Stimulated activated CD8-positive, alpha-beta memory T cell treated with anti-CD3 and anti-CD28 coated beads, Interleukin-12 subunit alpha, Interleukin-12 subunit beta, amount 100 ng/mL, for 4 hours (primary cell): ENCODE measurements around the gene PID1.
"Not testable (repeated sequence)": the region's sequence is repeated elsewhere in the genome, so short reads cannot be mapped to it uniquely, and the experiment has no call there.

Source experiments
- DNase-seq: peaks from one replicate; pipeline ENCODE4 v3.0.0-alpha.2; 2020; ENCODE audit warnings: low read depth

The PID1 gene

DNA sequence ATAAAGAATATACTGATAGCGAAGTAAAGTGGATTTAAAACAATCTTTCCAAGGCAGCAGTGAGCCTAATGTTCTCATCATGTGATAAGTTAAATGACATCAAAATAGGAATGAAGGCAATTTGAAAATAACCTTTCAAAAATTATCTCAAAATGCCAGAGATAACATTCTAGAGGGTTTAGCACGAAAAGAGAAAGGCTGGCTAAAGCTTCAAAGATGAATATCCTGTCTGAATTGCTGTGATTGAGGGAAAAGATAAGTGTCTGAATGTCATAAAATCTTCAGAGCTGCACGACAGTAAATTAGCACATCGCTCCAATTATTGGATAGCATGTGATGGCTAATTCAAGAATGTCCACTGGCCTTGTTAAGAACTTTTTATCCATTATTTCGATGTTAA is 159.3 kb downstream of the PID1 start:
- no peak for DNase-seq

GRCh38 chr2:229109195-229109594 is 161.9 kb downstream of the PID1 start:
- no peak for DNase-seq

GRCh38 chr2:229107601-229108000 is 163.5 kb downstream of the PID1 start:
- DNase-seq: no peak

GRCh38 chr2:229104974-229105387 is 166.1 kb downstream of the PID1 start:
- no peak for DNase-seq

DNA sequence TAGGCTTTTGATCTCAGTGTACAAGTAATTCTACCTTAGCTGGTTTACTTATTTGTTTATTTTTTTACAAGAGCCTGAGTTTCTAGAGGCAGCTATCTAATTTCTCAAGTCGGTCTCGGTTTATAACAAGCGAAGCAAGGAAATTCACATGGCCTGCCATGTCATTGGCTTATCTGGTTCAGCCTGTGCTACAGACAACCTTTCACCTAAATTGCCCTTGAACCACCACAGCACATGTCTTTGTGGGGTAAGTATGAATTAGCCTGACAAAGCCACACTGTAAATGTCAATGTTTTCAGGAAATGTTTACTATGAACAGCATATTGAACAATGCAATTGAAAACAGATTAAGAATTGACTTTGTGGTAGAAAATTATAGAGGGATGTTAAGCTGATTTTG is 167.1 kb downstream of the PID1 start:
- no peak for DNase-seq

DNA sequence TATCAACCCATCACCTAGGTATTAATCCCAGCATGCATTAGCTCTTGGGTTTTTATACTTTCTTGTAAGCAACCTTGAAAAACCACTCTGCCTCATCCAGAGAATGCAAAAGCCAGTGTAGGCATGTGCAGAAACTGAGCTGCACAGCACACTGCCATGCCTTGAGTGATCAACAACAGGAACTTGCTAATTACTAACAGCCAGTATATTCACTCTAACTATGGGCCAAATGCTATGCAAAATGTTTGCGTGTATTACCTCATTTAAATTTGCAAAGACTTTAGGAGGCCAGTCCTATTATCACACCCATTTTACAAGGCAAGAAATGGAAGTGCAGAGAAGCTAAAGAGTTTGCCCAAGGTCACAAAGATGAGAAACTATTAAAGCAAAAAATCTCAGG is 169.8 kb downstream of the PID1 start:
- no peak for DNase-seq

DNA sequence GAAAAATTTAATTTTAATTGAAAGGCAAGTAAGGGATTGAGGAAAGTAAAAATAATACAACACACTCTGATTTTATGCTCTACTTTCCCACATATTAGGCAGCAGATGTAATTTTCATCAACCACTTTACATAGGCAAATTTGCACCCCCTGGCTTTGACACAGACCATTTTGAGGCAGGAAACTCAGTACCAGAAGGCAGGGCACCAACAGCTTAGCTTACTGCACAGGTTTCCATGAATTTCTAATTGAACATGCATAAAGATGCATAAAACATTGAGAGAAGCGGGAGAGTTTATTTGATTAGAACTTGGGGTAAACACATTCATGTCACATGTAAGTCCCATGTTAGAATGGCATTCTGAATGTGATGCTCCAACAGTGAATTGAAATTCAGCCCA is 171.9 kb downstream of the PID1 start:
- DNase-seq: no peak

GRCh38 chr2:229098801-229099200 is 172.3 kb downstream of the PID1 start:
- no peak for DNase-seq

GRCh38 chr2:229096409-229097066 is 174.5 kb downstream of the PID1 start:
- no peak for DNase-seq

DNA sequence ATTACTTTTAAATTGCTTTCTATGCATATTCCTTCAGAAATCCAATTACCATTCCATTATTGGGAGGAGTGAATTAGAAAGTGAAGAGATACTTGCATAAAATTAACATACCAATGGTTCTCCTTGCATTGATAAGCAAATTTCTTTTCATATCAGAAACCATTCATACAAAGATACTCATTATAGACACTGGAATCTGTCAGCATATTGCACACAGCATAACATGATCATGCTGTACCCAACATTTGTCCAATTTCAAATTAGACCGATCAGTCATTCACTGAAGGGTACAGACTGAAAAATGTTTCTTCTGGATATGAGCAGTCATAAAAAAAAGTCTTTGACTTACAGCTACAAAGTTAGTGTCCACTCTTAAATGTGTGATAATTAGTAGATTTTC is 175.6 kb downstream of the PID1 start:
- DNase-seq: no peak

DNA sequence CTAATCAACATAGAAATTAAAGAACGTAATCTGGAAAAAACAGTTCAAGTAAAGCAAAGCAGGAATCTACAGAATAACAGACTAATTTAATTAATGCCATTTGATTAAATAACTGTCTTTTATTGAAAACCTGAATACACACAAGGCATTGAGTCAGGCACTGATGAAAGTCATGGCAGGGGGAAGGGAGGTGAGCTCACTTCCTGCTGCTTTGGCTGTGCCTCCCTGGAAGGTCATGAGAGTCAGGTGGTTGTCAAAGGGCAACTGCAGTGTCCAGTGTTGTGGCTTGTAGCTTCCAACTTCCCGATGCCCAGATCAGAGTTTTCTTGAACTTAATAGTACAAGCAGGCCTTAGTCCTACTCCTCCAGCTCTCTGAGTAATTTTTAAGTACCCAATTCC is 180.9 kb downstream of the PID1 start:
- DNase-seq: no peak

GRCh38 chr2:229089776-229090175 is 181.3 kb downstream of the PID1 start:
- DNase-seq: no peak

DNA sequence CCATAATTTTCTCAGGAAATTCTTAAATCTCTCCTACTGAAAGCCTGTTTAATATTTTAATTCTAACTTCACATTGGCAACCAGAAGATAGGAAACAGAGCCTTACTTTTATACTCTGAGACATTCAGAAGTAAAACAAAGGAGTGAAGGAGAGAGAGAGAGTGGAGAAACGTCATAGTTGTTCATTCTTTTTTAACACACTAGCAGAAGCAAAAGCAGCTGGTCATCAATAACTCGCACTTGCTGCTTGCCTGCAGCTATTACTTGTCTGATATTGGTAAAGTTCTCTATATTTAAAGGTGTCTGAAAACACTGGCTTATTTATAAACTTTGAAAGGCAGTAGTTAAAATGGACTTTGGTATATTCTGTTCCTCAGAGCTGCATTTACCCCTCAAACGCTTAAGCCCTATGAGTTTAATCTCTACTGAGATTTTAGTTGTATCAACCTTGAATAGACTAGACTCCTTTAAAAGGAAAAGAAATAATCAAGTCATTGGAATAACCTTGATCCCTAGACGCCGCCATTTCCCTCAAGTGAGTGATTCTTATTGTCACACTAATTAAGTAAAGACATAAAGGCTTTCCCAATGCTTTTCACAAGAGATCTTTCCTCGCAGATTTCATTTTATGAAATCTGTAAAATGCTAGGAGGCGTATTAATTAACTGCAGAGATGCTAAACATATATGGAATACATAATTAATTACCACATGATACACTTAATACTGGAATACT is 182.0 kb downstream of the PID1 start:
- DNase-seq: no peak

DNA sequence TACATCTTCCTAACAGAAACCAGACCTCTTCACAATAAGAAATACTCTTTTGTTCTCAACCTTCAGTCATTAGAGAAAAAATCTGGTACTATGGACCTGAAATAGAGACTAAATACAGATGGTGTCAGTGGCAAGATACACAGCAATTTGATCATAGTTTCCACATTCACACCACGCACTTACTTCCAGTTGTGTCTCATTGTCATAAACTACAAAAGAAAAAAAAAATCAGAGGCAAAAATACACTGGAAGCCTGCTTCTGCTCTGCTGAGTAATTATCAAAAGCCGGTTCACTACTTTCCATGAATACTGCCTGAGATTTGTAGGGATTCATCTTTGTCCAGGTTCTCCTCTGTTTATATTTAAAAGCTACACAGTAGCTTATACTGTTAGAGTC is 182.6 kb downstream of the PID1 start:
- no peak for DNase-seq

GRCh38 chr2:229087843-229088516 is 183.1 kb downstream of the PID1 start:
- no peak for DNase-seq

DNA sequence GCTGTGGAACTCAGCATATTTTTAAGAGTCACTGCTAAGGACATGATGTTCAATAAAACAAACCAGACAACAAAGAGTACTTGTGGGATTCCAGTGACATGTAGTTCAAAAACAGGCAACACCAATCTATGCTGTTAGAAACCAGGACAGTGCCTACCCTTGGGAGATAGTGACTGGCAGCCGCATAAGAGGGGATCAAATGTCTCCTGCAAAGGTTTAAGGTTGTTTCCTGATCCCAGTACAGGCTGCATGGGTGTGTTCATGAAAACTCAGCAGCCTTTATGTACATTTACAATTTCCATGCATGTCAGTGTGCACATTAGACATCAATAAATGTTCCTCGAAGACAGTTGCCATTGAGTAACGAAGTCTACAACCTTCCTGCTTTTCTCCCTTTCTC is 183.8 kb downstream of the PID1 start:
- no peak for DNase-seq

DNA sequence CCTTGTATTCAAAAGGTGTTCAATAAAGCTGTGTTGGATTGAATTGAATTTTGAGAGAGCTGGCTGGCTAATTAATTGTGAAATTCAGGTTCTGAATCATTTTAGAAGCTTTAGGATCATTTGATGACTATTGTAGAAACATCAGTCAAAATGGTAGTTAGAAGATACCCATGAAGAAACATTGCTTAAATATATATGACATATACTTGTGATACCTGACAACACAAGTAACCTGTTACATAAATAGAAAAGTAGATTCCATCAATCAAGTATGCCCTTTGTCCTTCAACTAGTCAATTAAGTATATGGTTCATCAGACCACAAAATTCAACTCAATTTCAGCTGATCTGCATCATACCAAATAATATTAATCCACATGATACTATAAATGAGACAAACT is 185.6 kb downstream of the PID1 start:
- no peak for DNase-seq

DNA sequence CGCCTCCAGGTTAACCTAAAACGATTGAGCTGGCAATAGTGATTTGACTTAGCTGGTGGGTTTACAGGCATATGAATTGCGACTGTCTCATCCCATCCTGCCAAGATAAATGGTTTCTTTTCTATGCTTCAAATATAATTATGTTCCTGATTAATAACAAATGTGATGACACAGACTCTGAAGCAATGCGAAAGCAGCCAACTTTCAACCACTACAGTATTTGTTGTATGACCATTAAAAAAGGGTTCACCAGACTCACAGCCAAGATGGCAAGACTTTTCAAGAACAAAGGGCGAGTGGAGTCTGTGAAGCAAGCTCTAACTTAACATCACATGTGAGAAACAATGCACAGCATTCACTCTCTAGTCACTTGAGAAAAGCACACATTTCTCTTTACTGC is 186.6 kb downstream of the PID1 start:
- DNase-seq: no peak

DNA sequence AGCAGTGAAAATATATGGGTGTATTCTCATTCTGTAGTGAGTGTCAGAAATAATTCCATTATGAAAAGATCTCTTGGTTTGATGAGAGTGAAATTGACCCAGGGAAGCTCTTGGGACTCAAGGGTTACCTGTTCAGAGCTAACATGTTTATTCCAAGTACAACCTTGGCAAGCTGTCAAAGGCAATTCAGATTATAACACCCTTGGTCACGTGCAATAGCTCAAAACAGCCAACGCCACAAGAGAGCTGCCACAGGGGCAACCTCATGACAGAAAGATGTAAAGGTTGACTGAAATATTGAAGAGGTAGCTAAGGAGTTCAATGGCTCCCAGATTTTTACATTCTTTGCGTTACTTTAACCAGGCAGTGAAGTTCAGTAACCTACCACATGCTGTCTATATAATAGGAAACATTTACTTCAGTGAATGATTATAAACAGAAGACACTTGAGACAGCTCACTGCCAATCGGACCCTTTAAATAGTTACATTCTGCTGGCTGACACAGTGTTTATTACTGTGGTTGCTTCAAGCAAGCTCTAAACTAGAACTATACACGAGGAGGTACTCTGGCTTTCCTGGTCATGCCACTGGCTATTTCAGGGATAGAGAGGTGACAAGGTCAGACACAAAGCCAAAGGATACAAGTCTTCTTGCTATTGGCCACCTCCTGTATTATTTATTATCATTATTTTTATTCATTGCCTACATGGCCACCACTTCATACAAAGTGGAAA is 187.3 kb downstream of the PID1 start:
- no peak for DNase-seq

DNA sequence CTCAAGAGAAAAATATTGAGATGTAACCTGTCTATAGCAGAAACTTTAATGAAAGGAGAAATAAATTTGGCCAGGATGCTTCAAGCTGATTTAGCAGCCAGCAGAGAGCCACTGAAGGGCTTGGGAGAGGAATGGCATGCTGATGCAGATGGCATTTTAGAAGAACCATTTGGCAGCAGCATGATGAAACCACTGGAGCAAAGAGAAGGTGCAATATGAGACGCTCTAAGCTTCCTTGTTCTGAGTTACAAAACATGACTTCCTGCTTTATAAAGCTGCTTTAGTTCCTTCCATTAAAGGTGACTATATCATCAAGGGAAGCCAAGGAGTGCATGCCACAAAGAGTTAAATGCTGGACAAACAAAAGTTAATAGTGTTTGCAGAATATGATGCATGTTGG is 189.7 kb downstream of the PID1 start:
- no peak for DNase-seq

DNA sequence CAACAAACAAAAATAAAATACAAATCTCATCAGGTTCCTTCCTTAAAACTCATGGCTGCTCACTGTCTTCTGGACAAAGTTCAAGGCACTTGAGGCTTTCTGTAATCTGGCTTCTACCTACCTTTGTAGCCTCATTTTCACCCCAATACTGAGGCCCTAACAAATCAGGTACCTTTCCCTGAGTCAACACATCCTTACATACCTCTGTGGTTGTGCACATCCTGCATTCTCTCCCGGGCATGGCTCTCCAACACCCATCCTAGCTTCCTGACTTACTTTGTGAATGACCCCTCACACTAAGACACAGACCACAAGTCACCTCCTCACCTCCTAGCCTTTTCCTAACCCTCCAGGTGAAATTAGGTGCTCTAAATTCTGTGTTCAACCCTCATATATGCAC is 190.9 kb downstream of the PID1 start:
- no peak for DNase-seq

GRCh38 chr2:229076886-229077285 is 194.2 kb downstream of the PID1 start:
- not testable (repeated sequence) for DNase-seq

DNA sequence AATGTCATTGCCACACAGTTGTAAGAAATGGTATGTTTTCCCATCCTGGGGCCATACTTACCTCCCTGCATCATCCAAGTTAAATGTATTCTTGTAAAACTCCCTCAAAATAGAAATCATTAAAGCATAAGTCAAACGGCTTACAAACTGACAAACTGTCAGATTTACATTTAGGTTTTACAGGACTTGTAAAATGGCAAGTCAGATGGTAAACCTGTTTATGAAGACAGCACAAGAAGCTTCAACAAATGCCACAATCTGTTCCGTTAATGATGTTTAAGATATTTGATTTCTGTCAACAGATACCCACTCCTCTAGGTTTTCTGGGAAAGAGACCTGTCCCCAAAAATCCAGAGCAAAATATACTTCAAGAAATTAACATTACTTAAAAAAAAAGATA is 197.2 kb downstream of the PID1 start:
- no peak for DNase-seq
